DND-41 (cell line): ENCODE results near the gene EML6.

Experiments used
- ATAC-seq: fragments of 200-7000 bp; cut with Tn5 transposase; 3 replicates; pipeline ENCODE4 v1.9.1; 2021; ENCODE audit warnings: low read depth; ENCODE audit not compliant: insufficient read depth
- DNase-seq: peaks from one replicate; pipeline ENCODE4 v3.0.0-alpha.2; 2020
- H2AFZ ChIP-seq: 2 replicates; pipeline ENCODE4 v1.6.0; 2012; ENCODE audit warnings: low read depth, low read length
- H3K27ac ChIP-seq: 2 replicates; pipeline ENCODE4 v1.5.1; 2012; ENCODE audit warnings: low read length, inconsistent platforms
- H3K27me3 ChIP-seq: fragments of 200-600 bp; sonication (generic); 2 replicates; pipeline ENCODE4 v1.6.0; 2012; ENCODE audit warnings: low read length, mild to moderate bottlenecking, inconsistent platforms; ENCODE audit not compliant: insufficient read depth, poor library complexity
- H3K36me3 ChIP-seq: 2 replicates; pipeline ENCODE4 v1.5.1; 2012; ENCODE audit warnings: low read length, inconsistent platforms; ENCODE audit not compliant: insufficient read depth
- H3K4me1 ChIP-seq: 2 replicates; pipeline ENCODE4 v1.5.1; 2012; ENCODE audit warnings: mild to moderate bottlenecking, low read length; ENCODE audit not compliant: insufficient read depth
- H3K4me2 ChIP-seq: 2 replicates; pipeline ENCODE4 v1.6.0; 2012; ENCODE audit warnings: mild to moderate bottlenecking, moderate library complexity, low read length, inconsistent platforms; ENCODE audit not compliant: insufficient read depth
- H3K4me3 ChIP-seq, 2 experiments: fragments of 200-600 bp in 1 of 2; shearing (Covaris generic) in 1 of 2; 2 replicates each; pipeline ENCODE4 v1.5.1; 2012 to 2016; ENCODE audit warnings: inconsistent platforms in 2 of 2, low read length in 2 of 2, mild to moderate bottlenecking in 2 of 2, low read depth in 1 of 2, moderate library complexity in 1 of 2
- H3K79me2 ChIP-seq: 2 replicates; pipeline ENCODE4 v1.6.0; 2012; ENCODE audit warnings: low read length, inconsistent platforms; ENCODE audit not compliant: insufficient read depth
- H3K9ac ChIP-seq: 2 replicates; pipeline ENCODE4 v1.6.0; 2012; ENCODE audit warnings: low read depth, mild to moderate bottlenecking, inconsistent platforms, low read length, moderate library complexity
- H3K9me3 ChIP-seq: 2 replicates; pipeline ENCODE4 v1.5.1; 2012; ENCODE audit warnings: low read length, moderate library complexity, mild to moderate bottlenecking, inconsistent platforms; ENCODE audit not compliant: insufficient read depth, severe bottlenecking
- H4K20me1 ChIP-seq: 2 replicates; pipeline ENCODE4 v1.6.0; 2012; ENCODE audit warnings: low read length; ENCODE audit not compliant: insufficient read depth
- CTCF ChIP-seq: IDR thresholded peaks from 2 replicates; pipeline ENCODE4 v1.5.1; 2012; ENCODE audit warnings: borderline replicate concordance, low read length, moderate library complexity, mild to moderate bottlenecking; ENCODE audit not compliant: poor library complexity, severe bottlenecking; ENCODE audit errors: extremely low read depth
- EZH2 ChIP-seq: IDR thresholded peaks from 3 replicates; pipeline ENCODE4 v1.6.1; 2012; ENCODE audit warnings: borderline replicate concordance, low read depth, mild to moderate bottlenecking, moderate library complexity, low read length, inconsistent platforms; ENCODE audit not compliant: severe bottlenecking

Gene EML6

GRCh38 chr2:54820558-54820957 is 97.1 kb downstream of the EML6 start:
- Histone ChIP-seq H3K36me3 (no peaks in the 10 kb centered on the region), H3K27ac (no peak overlapping the region), H2AFZ (no peak overlapping the region), H4K20me1 (no peaks in the 10 kb centered on the region), H3K27me3 (no peaks in the 10 kb centered on the region), H3K4me2 (no peak overlapping the region), H3K9ac (no peak overlapping the region), H3K79me2 (no peaks in the 10 kb centered on the region), H3K9me3 (no peaks in the 10 kb centered on the region), H3K4me3 (no peak overlapping the region), H3K4me1 (no peaks in the 10 kb centered on the region)
- no peak for ATAC-seq
- TF ChIP-seq EZH2, result no peak
- no peak for TF ChIP-seq CTCF
- DNase-seq, result no peak

DNA sequence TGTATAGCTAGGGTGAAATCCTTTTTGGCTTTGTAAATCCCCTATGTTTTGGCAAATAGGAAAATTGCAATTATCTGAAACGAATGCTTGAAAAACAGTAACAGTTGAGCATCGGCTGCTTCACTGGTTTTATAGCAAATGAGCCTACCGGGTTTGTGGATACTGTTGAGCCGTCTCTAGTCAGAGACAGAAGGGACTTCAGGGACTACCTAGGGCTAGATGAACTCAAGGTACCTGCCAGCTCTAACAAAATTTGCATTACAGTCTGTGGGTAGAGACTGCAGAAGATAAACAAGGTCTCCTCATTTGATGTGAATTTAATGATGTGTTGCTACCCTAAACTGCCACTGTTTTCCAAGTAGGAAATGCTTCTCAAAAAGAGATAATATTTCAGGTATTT is 101.1 kb downstream of the EML6 start:
- Histone ChIP-seq H3K4me1 (no peaks in the 10 kb centered on the region), H3K9me3 (no peaks in the 10 kb centered on the region), H2AFZ (no peak overlapping the region), H4K20me1 (no peaks in the 10 kb centered on the region), H3K79me2 (no peaks in the 10 kb centered on the region), H3K9ac (no peak overlapping the region), H3K4me3 (no peak overlapping the region), H3K27me3 (no peaks in the 10 kb centered on the region), H3K4me2 (no peak overlapping the region), H3K27ac (no peak overlapping the region), H3K36me3 (no peaks in the 10 kb centered on the region)
- no peak for DNase-seq
- TF ChIP-seq EZH2 (no peak), CTCF (no peak)
- no peak for ATAC-seq

DNA sequence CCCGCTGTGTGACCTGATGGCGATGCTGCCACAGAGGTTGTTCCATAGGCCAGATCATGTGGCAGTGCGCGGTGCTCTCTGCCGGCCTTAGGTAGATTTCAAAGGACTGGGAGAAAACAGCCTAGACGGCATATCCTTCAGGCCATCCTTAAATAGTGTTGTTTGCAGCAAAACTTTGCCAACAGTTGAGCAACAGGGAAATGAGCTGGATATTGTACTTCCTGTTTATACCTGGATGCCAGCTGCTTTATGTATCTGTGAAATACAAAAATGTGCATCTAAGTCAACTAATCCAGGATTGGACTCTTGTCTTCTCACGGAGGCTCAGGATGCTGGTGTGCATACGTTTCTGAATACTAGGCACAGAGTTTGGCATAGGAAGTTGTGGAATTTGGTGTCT is 107.1 kb downstream of the EML6 start:
- Histone ChIP-seq H3K9me3 (no peaks in the 10 kb centered on the region), H2AFZ (no peak overlapping the region), H4K20me1 (no peaks in the 10 kb centered on the region), H3K4me2 (no peak overlapping the region), H3K4me1 (no peaks in the 10 kb centered on the region), H3K36me3 (no peaks in the 10 kb centered on the region), H3K27me3 (no peaks in the 10 kb centered on the region), H3K27ac (no peak overlapping the region), H3K4me3 (no peak overlapping the region), H3K9ac (no peak overlapping the region), H3K79me2 (no peaks in the 10 kb centered on the region)
- no peak for DNase-seq
- no peak for TF ChIP-seq CTCF
- no peak for TF ChIP-seq EZH2
- ATAC-seq, result no peak

DNA sequence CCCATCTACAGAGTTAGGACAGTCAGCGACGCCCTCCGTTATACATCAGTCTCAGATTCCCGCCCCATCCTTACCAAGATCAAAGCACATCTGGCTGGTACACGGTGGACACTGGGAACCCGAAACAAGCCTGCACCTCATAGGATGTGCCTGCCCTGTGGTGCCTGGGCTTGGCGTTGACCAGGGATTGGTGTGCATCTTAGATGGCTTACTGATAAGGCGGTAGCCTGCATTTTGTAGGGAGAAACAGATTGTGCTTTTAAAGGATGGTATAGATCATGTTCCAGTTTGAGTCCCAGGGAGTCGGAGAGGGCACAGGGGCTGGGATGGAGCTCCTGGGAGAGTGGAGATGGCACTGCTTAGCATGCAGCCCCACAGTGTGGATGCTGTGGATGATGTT is 108.0 kb downstream of the EML6 start:
- no peak overlapping the region for H3K27ac ChIP-seq
- no peak for ATAC-seq
- no peaks in the 10 kb centered on the region for H3K4me1 ChIP-seq
- no peaks in the 10 kb centered on the region for H3K36me3 ChIP-seq
- H3K9ac ChIP-seq, result no peak overlapping the region
- H3K79me2 ChIP-seq, result no peaks in the 10 kb centered on the region
- TF ChIP-seq EZH2, result no peak
- TF ChIP-seq CTCF, result no peak
- no peak overlapping the region for H2AFZ ChIP-seq
- no peaks in the 10 kb centered on the region for H3K9me3 ChIP-seq
- no peaks in the 10 kb centered on the region for H4K20me1 ChIP-seq
- no peaks in the 10 kb centered on the region for H3K27me3 ChIP-seq
- H3K4me2 ChIP-seq, result no peak overlapping the region
- no peak for DNase-seq
- H3K4me3 ChIP-seq, result no peak overlapping the region
